NB4 (cell line): ENCODE results near the gene MTHFD1L.

Experiments used
- DNase-seq: peaks from one replicate; pipeline ENCODE4 v3.0.0; 2010; ENCODE audit warnings: low read depth
- H3K4me3 ChIP-seq: one replicate; pipeline ENCODE4 v1.5.1; 2011; ENCODE audit warnings: mild to moderate bottlenecking, low read depth, low read length, moderate library complexity
- CTCF ChIP-seq: IDR thresholded peaks from one replicate; pipeline ENCODE4 v1.5.1; 2012; ENCODE audit warnings: low read depth, low read length
- MAX ChIP-seq: IDR thresholded peaks from 2 replicates; pipeline ENCODE4 v1.6.1; 2011; ENCODE audit warnings: low read depth, low read length
- MYC ChIP-seq: IDR thresholded peaks from 2 replicates; pipeline ENCODE4 v1.6.1; 2011; ENCODE audit warnings: low read depth, low read length
- POLR2A ChIP-seq: IDR thresholded peaks from 2 replicates; pipeline ENCODE4 v1.6.1; 2011; ENCODE audit warnings: mild to moderate bottlenecking; ENCODE audit not compliant: insufficient read length; ENCODE audit errors: extremely low read depth

The MTHFD1L gene

GRCh38 chr6:151093706-151094105 lies 228.2 kb downstream of the MTHFD1L start:
- DNase-seq, result no peak
- H3K4me3 ChIP-seq, result no peak overlapping the region
- TF ChIP-seq MAX, result no peak
- no peak for TF ChIP-seq POLR2A
- no peak for TF ChIP-seq CTCF
- TF ChIP-seq MYC, result no peak

GRCh38 chr6:151095538-151096254 lies 230.2 kb downstream of the MTHFD1L start:
- TF ChIP-seq MAX (no peak), MYC (no peak), CTCF (no peak), POLR2A (no peak)
- H3K4me3 ChIP-seq, result no peak overlapping the region
- DNase-seq, result no peak

- DNase-seq, result no peak
- no peak overlapping the region for H3K4me3 ChIP-seq
- TF ChIP-seq MAX, result no peak
- no peak for TF ChIP-seq MYC
- no peak for TF ChIP-seq POLR2A
- no peak for TF ChIP-seq CTCF
These were observed 230.7 kb downstream of the MTHFD1L start for GRCh38 chr6:151096255-151096612.

GRCh38 chr6:151096691-151097606 lies 231.4 kb downstream of the MTHFD1L start:
- no peak for TF ChIP-seq MYC
- TF ChIP-seq CTCF, result no peak
- TF ChIP-seq MAX, result no peak
- TF ChIP-seq POLR2A, result no peak
- no peak overlapping the region for H3K4me3 ChIP-seq
- no peak for DNase-seq

GRCh38 chr6:151098166-151098565 lies 232.7 kb downstream of the MTHFD1L start:
- no peak for DNase-seq
- no peak overlapping the region for H3K4me3 ChIP-seq
- no peak for TF ChIP-seq POLR2A
- TF ChIP-seq MAX, result no peak
- no peak for TF ChIP-seq CTCF
- no peak for TF ChIP-seq MYC
